Eye (tissue), 1 donor: Measurements from ENCODE around the gene PCP4L1.
"Not testable (repeated sequence)": the region's sequence is repeated elsewhere in the genome, so short reads cannot be mapped to it uniquely, and the experiment has no call there.

Experiments used
- DNase-seq: peaks from one replicate; pipeline ENCODE4 v3.0.0-alpha.2; 2015

The PCP4L1 gene

DNA sequence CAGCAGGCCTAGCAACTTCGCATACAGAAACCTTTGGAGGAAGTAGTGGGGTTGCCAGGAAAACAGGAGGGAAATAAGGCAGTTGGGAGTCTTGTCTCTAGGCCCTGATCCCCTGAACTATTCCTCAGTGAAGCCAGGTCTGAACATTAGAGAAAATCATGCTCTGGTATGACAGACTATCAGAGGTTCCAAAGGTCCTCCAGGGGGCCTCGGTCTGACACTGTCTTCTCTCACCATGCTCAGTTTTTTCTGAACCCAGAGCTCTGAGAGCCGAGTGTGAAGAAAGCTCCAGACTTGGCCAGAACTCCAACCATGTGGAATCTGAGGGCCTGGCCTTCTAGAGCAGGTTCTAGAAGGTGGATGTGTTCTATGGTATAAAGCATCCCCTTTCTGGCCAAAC is 28.6 kb upstream of the PCP4L1 start:
- no peak for DNase-seq

GRCh38 chr1:161230762-161231161 is 27.8 kb upstream of the PCP4L1 start:
- DNase-seq, result no peak

DNA sequence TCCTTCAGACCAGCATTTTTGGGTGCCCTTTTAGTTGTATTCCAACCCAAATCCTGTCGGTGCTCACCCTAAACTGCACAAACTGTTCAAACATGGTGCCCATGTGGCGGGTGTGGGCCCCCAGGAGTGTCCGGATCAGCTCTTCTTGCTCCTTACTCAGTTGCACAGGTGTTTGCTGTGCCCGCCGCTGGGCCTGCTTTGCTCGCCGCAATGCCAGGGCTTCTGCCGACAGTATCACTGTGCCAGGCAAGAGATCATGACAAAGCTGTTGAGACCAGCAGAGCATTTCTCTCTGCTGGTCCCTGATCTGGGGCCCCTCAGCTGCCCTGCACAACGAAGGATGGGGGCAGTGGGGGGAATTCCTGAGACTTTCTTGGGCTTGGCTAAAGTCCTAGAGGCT is 25.4 kb upstream of the PCP4L1 start:
- DNase-seq, result no peak

DNA sequence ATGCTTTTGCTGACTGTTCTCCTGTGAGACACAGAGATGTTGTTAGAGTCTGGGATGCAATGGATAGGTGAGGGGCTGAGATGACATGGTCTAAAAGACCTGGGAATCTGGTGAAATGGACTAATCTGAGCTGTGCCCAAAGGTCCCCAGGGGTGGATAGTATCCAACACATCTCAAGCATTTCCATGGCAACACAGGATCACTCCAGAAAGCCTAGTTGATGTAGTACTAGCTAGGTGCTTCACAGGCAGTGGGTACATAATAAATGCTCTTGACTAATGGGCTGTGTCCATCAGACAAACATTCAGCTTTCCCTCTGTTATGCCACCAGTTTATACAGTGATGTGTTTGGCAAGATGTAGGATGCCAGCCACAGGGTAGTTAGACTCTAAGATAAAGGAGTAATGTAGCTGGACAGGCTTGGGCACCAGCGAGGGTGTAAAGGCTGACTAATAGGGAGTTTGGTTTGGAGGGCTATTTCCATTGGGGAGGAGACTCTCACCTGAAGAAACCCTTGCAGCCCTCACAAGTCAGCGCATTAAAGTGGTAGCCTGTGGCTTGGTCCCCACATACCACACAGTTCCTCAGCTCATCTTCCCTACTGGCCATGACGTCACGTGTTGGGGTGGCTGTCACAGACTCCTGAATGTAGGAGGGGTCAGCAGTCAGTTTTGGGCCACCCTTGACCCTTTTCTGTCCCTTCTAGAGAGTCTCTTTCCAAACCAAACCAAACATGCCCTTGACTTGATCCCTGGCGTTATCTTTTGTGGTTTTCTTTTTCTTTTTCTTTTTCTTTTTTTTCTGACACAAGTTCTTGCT is 22.4 kb upstream of the PCP4L1 start:
- no peak for DNase-seq

DNA sequence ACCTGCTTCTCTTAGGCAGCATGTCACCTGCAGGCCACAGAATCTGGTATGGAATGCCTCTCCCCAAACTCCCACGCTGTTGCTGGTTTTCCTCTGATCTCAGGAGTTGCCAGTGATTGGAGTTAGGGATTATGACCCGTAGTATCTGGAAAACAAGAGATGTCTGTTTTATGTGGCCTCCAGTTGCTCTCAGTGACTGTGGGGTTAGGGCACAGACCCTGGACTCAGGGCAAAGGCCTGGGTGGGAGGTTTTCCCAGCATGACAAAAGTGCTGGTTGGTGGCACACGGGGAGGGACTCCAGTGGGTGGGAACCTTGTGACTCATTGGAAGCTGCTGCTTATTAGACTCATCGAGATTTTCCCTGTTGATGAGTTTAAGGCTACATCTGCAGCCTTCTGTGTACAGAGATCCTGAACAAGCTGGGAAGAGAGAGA is 20.5 kb upstream of the PCP4L1 start, which contains the start of gene NR1I3:
Gene NR1I3 (minus strand): TSS at position 165 of the 435 bp plus-strand sequence. CDS start 1,638 bp downstream, outside the sequence.
- no peak for DNase-seq

DNA sequence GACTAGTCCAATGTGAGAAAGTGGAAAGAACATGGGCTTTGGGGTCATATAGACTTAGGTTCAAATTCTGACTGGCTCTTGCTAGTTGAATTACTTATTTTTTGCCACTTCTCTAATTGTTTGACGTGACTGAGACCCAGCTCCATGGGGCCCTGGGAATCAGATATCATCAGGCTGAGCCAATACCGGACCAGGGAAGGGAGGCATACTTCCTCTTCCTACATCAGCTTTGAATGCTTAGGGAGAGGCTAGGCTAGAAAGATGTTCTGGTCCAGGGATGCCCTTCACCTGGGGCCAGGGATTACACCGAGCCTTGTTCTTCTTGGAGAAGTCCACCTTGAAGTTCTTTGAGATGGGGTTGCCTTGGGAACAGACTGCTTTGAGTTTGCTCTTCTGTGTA is 16.9 kb upstream of the PCP4L1 start:
- no peak for DNase-seq

- no peak for DNase-seq
Observed at GRCh38 chr1:161242313-161242712, 16.2 kb upstream of the PCP4L1 start.

- DNase-seq, result no peak
Observed at GRCh38 chr1:161244888-161245287, 13.7 kb upstream of the PCP4L1 start.

DNA sequence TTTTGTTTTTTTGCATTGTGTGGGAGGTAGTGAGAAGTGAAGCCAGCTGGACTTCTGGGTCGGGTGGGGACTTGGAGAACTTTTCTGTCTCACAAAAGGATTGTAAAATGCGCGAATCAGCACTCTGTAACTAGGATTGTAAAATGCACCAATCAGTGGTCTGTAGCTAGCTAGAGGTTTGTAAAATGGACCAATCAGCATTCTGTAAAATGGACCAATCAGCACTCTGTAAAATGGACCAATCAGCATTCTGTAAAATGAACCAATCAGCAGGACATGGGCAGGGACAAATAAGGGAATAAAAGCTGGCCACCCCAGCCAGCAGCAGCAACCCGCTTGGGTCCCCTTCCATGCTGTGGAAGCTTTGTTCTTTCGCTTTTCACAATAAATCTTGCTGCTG is 8.4 kb upstream of the PCP4L1 start:
- not testable (repeated sequence) for DNase-seq

GRCh38 chr1:161250829-161251228 is 7.7 kb upstream of the PCP4L1 start:
- DNase-seq, result no peak

GRCh38 chr1:161251579-161251978 is 7.0 kb upstream of the PCP4L1 start:
- DNase-seq, result no peak

DNA sequence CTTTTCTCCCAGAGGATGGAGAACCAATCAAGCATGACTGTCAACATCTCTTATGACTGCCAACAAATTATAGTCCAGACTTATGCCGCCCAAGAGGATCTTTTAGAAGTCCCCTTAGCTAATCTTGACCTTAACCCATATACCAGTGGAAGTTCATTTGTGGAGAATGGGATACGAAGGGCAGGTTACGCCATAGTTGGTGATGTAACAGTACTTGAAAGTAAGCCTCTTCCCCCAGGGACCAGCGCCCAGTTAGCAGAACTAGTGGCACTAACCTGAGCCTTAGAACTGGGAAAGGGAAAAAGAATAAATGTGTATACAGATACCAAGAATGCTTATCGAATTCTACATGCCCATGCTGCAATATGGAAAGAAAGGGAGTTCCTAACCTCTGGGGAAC is 3.2 kb upstream of the PCP4L1 start:
- not testable (repeated sequence) for DNase-seq

DNA sequence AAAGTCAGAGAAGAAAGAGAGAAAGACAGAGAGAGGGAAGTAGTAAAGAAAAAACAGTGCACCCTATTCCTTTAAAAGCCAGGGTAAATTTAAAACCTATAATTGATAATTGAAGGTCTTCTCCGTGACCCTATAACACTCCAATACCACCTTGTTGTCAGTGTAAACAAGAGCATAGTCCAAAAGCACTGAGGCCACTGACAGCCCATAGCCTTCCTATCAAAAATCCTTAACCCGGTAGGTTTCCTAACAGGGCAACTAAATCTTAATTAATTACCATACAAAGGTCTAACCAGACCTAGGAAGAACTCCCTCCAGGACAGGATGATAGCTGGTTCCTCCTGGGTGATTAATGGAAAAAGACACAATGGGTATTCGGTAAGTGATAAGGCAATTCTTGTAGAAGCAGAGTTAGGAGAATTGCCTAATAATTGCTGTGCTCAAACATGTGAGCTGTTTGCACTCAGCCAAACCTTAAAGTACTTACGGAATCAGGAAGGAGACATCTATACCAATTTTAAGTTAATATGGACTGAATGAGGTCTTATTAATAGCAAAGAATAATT is 2.5 kb upstream of the PCP4L1 start:
- DNase-seq, result not testable (repeated sequence)

- peak; percentile 29 for DNase-seq
Observed at GRCh38 chr1:161257109-161257508, 1.4 kb upstream of the PCP4L1 start.

GRCh38 chr1:161259345-161259702 is 779 bp downstream of the PCP4L1 start:
- DNase-seq, result no peak

GRCh38 chr1:161259765-161260164 is 1.2 kb downstream of the PCP4L1 start:
- DNase-seq, result no peak

GRCh38 chr1:161260376-161261260 is 2.1 kb downstream of the PCP4L1 start:
- peak; percentile 17 for DNase-seq

DNA sequence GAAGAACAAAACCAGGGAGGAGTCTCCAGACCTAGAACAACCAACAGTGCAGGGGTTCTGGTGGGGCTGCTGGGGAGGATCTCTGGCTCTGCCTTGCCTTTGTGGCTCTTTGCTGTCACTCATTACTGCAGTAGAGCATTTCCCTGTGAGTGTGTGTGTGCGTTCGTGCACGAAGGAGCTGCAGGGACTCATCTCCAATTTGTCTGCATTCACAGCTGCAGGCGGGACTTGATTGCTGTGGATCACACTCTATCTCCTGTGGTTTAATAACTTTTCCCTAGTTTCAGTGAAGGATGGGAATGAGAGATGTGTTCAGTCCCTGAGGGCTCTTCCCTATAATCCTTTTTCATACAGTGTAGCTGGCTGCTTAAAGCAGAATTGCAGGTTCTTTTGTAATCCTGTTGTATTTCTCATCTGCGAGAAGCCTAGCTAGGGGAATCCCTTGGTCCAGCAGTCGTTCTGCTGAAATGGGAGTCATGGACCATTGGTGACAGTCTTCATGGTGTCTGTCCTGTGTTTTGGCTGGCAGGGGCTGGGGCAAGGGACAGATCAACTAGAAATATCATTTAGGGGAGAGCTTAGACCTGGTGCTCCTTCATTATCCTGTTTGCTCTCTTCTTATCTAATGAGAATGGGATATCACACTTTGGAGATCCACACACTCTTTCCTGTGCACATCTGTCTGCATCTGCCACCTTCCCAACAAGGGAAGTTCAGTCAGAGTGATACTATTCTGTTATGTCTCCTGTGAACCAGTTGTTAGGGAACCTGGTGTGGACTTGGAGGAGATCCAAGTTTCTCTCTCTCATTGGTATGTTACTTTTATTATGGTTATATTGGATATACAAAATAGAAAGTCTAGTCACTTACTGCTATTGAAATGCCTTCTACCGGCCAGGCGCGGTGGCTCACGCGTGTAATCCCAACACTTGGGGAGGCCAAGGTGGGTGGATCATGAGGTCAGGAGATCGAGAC is 3.0 kb downstream of the PCP4L1 start:
- DNase-seq, result peak; percentile 80

DNA sequence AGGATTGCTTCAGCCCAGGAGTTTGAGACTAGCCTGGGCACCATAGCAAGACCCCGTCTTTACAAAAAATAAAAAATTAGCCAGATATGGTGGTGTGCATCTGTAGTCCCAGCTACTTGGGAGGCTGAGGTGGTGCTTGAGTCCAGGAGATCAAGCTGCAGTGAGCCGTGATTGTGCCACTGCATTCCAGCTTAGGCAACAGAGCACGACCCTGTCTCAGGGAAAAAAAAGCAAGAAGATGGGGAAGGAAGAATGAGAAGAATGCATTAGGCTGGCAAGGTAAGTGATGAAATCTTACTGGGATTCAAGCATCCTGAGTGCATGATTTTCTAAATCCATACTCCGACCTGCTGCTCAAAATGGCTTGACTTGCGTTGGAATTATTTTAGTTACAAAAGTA is 6.8 kb downstream of the PCP4L1 start:
- no peak for DNase-seq

GRCh38 chr1:161266202-161266601 is 7.7 kb downstream of the PCP4L1 start:
- no peak for DNase-seq

- no peak for DNase-seq
Observed at GRCh38 chr1:161266836-161267235, 8.3 kb downstream of the PCP4L1 start.

- DNase-seq, result no peak
Observed at GRCh38 chr1:161267321-161267720, 8.8 kb downstream of the PCP4L1 start.
